ENCODE data around the gene IGFBP2. TPM values are rescaled to one million over a fixed set of nuclear protein-coding genes. Genes with fewer than 3 reads are reported as not detected.

Gene IGFBP2
- total and polyA plus RNA-seq, 12 donors: 26.0 to 361 (median 109) TPM

DNA sequence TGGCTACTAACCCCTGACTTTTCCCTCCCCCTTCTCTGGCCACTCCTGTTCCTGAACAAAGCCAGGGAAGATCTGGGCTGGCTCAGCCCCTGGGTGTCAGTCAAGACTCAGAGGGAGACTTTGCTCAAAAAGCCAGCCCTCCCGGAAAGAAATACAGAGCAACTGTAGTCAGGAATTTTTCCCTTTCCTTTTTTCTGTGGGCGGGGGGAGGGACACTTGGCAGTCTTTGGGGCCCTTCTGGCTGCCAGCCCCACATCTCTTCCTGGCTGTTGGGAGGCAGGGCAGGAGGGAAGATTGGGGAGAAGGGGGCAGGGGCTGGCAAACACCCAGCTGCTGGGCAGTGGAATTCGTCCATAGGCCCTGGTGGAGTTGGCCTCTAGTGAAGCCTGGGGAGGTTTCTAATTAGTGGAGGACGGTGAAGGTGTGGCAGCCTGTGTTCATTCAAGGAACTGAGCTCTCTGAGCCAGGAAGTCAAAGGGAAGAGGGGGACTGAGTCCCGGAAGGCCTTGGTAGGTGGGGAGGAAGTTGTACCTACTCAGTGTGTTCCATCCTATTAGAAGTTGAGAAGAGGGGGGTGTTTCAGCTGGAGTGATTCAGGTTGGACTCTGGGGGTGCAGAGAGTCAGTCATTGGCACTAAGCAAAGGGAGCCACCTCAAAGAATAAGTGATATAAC lies 10.9 kb downstream of the IGFBP2 start:
- TF ChIP-seq, protein P1, sequence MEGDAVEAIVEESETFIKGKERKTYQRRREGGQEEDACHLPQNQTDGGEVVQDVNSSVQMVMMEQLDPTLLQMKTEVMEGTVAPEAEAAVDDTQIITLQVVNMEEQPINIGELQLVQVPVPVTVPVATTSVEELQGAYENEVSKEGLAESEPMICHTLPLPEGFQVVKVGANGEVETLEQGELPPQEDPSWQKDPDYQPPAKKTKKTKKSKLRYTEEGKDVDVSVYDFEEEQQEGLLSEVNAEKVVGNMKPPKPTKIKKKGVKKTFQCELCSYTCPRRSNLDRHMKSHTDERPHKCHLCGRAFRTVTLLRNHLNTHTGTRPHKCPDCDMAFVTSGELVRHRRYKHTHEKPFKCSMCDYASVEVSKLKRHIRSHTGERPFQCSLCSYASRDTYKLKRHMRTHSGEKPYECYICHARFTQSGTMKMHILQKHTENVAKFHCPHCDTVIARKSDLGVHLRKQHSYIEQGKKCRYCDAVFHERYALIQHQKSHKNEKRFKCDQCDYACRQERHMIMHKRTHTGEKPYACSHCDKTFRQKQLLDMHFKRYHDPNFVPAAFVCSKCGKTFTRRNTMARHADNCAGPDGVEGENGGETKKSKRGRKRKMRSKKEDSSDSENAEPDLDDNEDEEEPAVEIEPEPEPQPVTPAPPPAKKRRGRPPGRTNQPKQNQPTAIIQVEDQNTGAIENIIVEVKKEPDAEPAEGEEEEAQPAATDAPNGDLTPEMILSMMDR (IDR thresholded peaks at IDR 0.05): no peak
- Histone ChIP-seq H3K4me1 (peaks cover 8 to 39% (median 24%) of the 10 kb centered on the region in 9 donors), H3K27ac (peak overlapping the region in 9 of 10 donors; percentile 34 to 80 (median 63)), H3K36me3 (peaks cover 0 to 19% (median 0%) of the 10 kb centered on the region in 9 donors), H3K27me3 (no peaks in the 10 kb centered on the region), H3K4me3 (no peak overlapping the region), H3K9me3 (no peaks in the 10 kb centered on the region)
- DNase-seq (no peak), ATAC-seq (peak in 7 of 8 donors; percentile 33 to 72 (median 46))
- intact Hi-C loops (cut with DNase I): no loop called here
- WGBS, 2 donors: 29 to 40% methylated on average over 5 of the region's 5 CpGs

DNA sequence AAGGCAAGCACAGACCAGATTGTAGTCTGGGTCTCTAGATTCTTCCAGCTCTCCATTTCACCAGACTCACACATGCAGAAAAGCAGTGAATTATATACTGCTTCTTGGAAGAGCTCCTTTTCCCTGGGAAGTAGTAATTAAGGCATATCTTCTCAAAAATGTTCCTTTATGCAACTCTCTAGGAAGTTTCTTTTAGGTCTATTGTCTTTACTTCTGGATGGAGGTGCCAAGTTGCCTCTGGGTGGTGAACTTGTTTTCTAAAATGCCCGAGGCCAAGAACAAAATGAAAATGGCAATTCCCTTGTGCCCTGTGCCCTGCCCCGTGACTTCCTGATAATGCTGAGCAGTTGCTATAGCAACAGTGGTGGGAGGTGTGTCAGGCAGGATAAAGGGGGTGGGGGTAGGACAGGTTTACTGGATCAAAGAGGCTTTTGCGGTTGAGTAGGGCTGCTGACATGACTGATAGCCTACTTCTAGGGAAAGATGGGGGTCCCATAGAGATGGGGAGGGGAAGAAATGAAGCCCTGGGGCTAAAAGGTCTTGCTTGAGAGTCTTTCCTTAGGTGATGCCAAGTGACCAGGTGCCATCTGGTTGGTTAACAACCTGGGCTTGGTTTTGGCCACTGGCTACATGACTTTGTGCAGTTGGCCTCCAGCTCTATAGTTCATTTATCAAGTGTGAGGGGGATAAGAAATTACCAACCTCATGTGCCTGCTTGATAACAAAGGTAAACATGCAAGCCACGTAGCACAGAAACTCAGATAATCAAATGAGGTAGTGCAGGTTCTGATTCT lies 11.8 kb downstream of the IGFBP2 start:
- Histone ChIP-seq H3K4me3 (no peak overlapping the region), H3K4me1 (peaks cover 8 to 47% (median 27%) of the 10 kb centered on the region in 9 donors), H3K36me3 (peaks cover 0 to 13% (median 0%) of the 10 kb centered on the region in 9 donors), H3K9me3 (no peaks in the 10 kb centered on the region), H3K27ac (peak overlapping the region in 8 of 10 donors; percentile 32 to 80 (median 62)), H3K27me3 (no peaks in the 10 kb centered on the region)
- WGBS, 2 donors: 55 to 57% methylated on average over 4 of the region's 4 CpGs
- intact Hi-C loops (cut with DNase I): loop anchor here in 1 of 10 donors (5.0 kb wide), 1 partner anchor 108 kb away; no protein-coding TSS in a partner anchor
- DNase-seq: no peak
- peak in 6 of 8 donors; percentile 27 to 64 (median 51) for ATAC-seq
- TF ChIP-seq, protein P1 (IDR thresholded peaks at IDR 0.05): no peak

DNA sequence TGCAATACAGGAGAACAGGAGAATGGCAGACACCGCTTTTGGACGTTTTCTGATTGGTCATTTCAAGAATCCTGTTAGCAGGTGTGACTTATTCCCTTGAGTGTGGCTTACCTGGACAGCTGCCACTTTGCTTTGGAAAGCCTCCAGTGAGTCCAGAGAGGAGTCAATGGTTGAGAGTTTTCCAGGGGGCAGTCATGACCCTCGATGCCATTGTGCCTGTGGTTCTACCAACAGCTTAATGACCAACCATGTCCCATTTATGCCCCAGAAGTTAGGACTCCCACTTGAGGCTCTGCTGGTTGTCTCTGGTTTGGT lies 12.4 kb downstream of the IGFBP2 start:
- peaks cover 0 to 8% (median 0%) of the 10 kb centered on the region in 9 donors for H3K36me3 ChIP-seq
- ATAC-seq (no peak), DNase-seq (no peak)
- H3K4me1 ChIP-seq: peaks cover 8 to 47% (median 27%) of the 10 kb centered on the region in 9 donors
- no peaks in the 10 kb centered on the region for H3K9me3 ChIP-seq
- WGBS, 2 donors: 59 to 73% methylated on average over 3 of the region's 3 CpGs
- H3K27me3 ChIP-seq: no peaks in the 10 kb centered on the region
- peak overlapping the region in 3 of 10 donors; percentile 32 to 80 (median 70) for H3K27ac ChIP-seq
- H3K4me3 ChIP-seq: no peak overlapping the region
- TF ChIP-seq, protein P1 (IDR thresholded peaks at IDR 0.05): no peak
- intact Hi-C loops (cut with DNase I): loop anchor here in 1 of 10 donors (5.0 kb wide), 1 partner anchor 108 kb away; no protein-coding TSS in a partner anchor

DNA sequence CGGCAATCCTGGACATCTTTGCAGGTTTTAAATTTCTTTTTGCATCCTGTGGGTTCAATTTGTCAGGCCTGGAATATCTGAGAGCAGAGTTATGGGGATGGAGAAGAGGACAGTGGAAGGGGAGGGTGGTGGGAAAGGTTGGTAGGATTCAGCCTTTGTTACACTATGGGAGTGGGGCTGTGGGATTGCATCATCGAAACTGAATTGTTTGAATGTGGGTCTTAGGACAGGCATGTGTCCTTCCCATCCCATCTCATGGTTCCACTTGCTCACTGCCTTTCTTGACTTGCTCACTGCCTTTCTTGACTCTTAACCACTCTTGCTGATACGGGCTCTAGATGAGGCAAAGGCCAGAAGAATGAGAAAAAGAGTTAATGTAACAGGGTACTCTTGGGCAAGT lies 12.9 kb downstream of the IGFBP2 start:
- H3K4me1 ChIP-seq: peaks cover 8 to 50% (median 27%) of the 10 kb centered on the region in 9 donors
- H3K9me3 ChIP-seq: no peaks in the 10 kb centered on the region
- peaks cover 0 to 3% (median 0%) of the 10 kb centered on the region in 9 donors for H3K36me3 ChIP-seq
- ATAC-seq (no peak), DNase-seq (no peak)
- 95 to 98% methylated on average over 3 of the region's 3 CpGs for WGBS, 2 donors
- H3K27me3 ChIP-seq: no peaks in the 10 kb centered on the region
- TF ChIP-seq, protein P1 (IDR thresholded peaks at IDR 0.05): no peak
- no peak overlapping the region for H3K27ac ChIP-seq
- no peak overlapping the region for H3K4me3 ChIP-seq
- intact Hi-C loops (cut with DNase I): loop anchor here in 1 of 10 donors (5.0 kb wide), 1 partner anchor 109 kb away; no protein-coding TSS in a partner anchor
